Activated CD4-positive, alpha-beta T cell treated with anti-CD3 and anti-CD28 coated beads, Interleukin-2, amount 10 ng/mL, durations not matched to agents 24 days and 14 days (primary cell): ENCODE data around the gene ZNF232. TPM values are rescaled to one million over a fixed set of nuclear protein-coding genes. Genes with fewer than 3 reads are reported as not detected.
A peak's percentile ranks its signal among the peaks of the same experiment; 100 is the strongest.
"Not testable (repeated sequence)": the region's sequence is repeated elsewhere in the genome, so short reads cannot be mapped to it uniquely, and the experiment has no call there.

Experiments used
- DNase-seq: peaks from one replicate; pipeline ENCODE4 v3.0.0; 2022
- H3K27ac Mint-ChIP-seq: one replicate; pipeline ENCODE4 v1.8.0; 2022; ENCODE audit warnings: mild to moderate bottlenecking, mixed read lengths
- H3K27me3 Mint-ChIP-seq: one replicate; pipeline ENCODE4 v1.8.0; 2022; ENCODE audit warnings: mixed read lengths
- H3K36me3 Mint-ChIP-seq: one replicate; pipeline ENCODE4 v1.8.0; 2022; ENCODE audit warnings: low read depth, mild to moderate bottlenecking, mixed read lengths
- H3K4me1 Mint-ChIP-seq: one replicate; pipeline ENCODE4 v1.8.0; 2021; ENCODE audit warnings: mixed read lengths
- H3K4me3 Mint-ChIP-seq: one replicate; pipeline ENCODE4 v1.8.0; 2022; ENCODE audit warnings: mild to moderate bottlenecking, moderate library complexity, mixed read lengths
- H3K9me3 Mint-ChIP-seq: one replicate; pipeline ENCODE4 v1.8.0; 2021; ENCODE audit warnings: mixed read lengths
- intact Hi-C: fragments of 100-400 bp; cut with micrococcal nuclease; formaldehyde crosslinking; loops from one replicate; pipeline ENCODE4 v1.15.1; 2023
- total RNA-seq: library from RNA; stranded (reverse); gene quantifications from 2 replicates; pipeline ENCODE4 v1.2.3, GENCODE V29; 2022

ZNF232 gene
- total RNA-seq: 17.4 and 19.8 TPM in 2 replicates

DNA sequence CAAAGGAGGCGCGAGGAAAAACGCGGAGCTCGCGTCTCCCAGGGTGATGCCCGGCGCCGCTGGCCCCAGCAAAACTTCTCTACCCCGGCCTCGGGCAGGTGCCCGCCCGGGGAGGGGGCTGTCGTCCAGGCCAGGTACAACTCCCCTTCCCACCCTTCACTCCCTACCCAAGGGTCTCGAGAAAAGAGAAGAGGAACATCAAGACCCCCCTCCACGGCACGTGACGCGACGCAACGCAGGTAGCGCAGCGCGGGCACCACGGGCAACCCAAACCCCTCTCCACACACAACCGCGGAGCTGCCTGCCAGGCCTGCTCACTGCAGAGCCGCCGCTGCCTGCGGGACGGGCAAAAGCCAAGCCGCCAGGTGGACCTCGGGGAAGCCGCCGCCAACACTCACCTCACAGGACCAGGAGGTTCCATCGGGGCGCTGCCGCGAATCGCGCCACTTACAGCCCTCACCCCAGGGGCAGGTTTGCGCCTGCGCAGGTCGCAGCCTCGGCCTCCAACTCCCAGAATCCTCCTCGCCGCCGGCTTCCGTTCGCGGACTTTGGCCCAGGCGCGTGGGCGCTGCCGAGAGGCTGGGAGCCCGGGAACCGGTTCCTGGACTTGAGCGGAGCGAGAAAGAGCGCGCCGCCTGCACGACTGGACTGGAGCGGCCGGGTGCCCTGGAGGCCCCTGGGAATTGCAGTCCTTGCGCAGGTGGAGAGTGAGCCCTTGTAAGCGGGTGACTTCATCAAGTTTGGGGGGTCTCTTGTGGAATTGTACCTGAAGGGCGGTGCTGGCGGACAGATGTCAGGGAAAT is at the start of gene ZNF232:
ZNF232 (minus strand) TSS at position 477 of the 803 bp plus-strand sequence; CDS start at position 421, 56 bp downstream.
- Mint-ChIP-seq H3K27ac (peak within 1 kb of the TSS; percentile 63), H3K27me3 (peaks cover 13% of the 10 kb centered on the region), H3K36me3 (peaks cover 62% of the 10 kb centered on the region), H3K4me3 (peak within 1 kb of the TSS; percentile 85), H3K9me3 (peaks cover 21% of the 10 kb centered on the region), H3K4me1 (peaks cover 15% of the 10 kb centered on the region)
- intact Hi-C loops: loop anchor here (1.0 to 2.0 kb wide), 2 partner anchors 33 to 81 kb away; partner anchors contain the start of gene ZFP3
- DNase-seq: peak; percentile 98

DNA sequence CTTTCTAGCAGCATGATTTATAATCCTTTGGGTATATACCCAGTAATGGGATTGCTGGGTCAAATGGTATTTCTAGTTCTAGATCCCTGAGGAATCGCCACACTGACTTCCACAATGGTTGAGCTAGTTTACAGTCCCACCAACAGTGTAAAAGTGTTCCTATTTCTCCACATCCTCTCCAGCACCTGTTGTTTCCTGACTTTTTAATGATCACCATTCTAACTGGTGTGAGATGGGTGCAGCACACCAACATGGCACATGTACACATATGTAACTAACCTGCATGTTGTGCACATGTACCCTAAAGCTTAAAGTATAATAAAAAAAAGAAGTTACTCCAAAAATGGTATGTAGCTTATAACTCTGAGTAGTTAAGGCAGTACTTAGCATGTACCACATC is 49.0 kb upstream of the ZNF232 start:
- not testable (repeated sequence) for H3K4me3 Mint-ChIP-seq, H3K9me3 Mint-ChIP-seq, H3K27ac Mint-ChIP-seq, H3K4me1 Mint-ChIP-seq, DNase-seq, H3K36me3 Mint-ChIP-seq
- intact Hi-C loops: loop anchor here (10.0 kb wide), 1 partner anchor 56 kb away; no protein-coding TSS in a partner anchor
- peaks cover 11% of the 10 kb centered on the region for H3K27me3 Mint-ChIP-seq

DNA sequence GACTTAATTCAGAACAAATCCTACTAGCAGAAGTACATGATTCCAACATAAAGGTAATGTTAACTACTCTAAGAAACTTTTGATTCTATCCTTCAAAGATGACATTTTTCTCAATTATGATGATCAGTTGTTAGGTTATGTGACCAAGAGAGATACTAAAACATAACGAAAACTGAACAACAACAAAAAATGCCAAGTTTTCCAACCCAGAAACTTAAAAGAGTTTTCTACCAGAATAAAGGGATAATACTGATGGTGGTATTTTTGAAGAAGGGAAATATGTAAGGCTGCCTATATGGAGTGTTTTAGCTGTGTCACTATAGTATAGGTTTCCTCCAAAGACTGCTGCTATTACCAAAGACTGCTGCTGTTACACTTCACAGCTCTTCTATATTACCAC is 34.4 kb upstream of the ZNF232 start:
- peaks cover 19% of the 10 kb centered on the region for H3K27me3 Mint-ChIP-seq
- H3K9me3 Mint-ChIP-seq, H3K4me1 Mint-ChIP-seq, intact Hi-C loops, DNase-seq, H3K36me3 Mint-ChIP-seq, H3K27ac Mint-ChIP-seq, H3K4me3 Mint-ChIP-seq: not testable (repeated sequence)

DNA sequence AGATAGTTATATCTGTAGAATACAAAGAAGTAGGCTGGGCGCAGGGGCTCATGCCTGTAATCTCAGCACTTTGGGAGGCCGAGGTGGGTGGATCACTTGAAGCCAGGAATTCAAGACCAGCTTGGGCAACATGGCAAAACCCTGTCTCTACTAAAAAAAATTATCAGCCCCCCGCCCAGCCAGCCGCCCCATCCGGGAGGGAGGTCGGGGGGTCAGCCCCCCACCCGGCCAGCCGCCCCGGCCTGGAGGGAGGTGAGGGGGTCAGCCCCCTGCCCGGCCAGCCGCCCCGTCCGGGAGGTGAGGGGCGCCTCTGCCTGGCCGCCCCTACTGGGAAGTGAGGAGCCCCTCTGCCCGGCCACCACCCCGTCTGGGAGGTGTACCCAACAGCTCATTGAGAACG is 31.2 kb upstream of the ZNF232 start:
- intact Hi-C loops, H3K4me3 Mint-ChIP-seq, H3K27ac Mint-ChIP-seq, H3K4me1 Mint-ChIP-seq, H3K36me3 Mint-ChIP-seq, DNase-seq, H3K9me3 Mint-ChIP-seq: not testable (repeated sequence)
- peaks cover 20% of the 10 kb centered on the region for H3K27me3 Mint-ChIP-seq

DNA sequence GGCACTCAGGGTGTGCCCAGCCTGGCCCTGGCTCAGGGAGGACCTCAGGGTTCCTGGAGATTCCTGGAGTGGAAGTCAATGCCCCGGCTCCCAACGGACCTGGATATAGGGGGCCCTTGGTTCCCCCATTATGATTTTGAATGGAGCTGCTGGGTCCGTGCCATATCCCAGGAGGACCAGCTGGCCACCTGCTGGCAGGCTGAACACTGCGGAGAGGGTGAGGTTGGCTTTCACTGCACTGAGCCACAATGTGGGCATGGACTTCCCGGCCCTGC is 27.7 kb upstream of the ZNF232 start:
- Mint-ChIP-seq H3K36me3 (no peaks in the 10 kb centered on the region), H3K4me1 (no peaks in the 10 kb centered on the region), H3K27ac (no peak overlapping the region), H3K9me3 (no peaks in the 10 kb centered on the region), H3K4me3 (no peak overlapping the region), H3K27me3 (peaks cover 6% of the 10 kb centered on the region)
- intact Hi-C loops: no loop called here
- DNase-seq: no peak

DNA sequence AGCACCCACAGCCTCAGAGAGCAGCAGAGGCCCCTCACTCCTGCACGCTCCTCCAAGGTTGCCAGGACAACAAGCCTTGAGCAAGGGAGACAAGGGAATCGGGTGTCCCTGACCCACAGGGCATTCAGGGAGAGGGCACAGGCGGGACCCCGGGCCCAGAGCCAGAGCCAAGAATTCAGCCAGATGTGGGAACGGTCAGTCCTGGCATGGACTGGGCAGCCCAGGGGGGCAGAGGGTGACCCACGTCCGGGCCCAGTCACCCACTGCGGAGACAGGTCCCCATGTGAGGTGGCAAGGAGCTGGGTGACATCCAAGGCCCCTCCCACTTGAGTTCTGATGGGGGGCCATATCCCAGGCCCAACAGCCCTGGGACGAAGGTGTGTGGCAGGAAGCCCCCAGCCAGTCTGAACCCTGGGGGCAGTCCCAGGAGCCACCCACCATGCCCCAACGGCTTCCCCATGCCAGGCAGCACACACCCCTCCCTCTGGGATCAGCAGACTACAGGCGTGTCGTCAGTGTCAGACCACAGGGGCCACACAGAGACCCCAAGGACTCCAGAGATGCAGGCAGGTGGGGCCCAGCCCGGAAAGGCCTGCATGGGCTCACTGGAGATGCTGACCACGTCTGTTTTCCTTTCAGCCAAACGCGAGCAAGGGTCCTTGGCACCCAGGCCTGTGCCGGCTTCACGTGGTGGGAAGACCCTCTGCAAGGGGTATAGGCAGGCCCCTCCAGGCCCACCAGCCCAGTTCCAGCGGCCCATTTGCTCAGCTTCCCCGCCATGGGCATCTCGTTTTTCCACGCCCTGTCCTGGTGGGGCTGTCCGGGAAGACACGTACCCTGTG is 27.2 kb upstream of the ZNF232 start:
- intact Hi-C loops: no loop called here
- H3K4me3 Mint-ChIP-seq: no peak overlapping the region
- DNase-seq: peak; percentile 51
- no peaks in the 10 kb centered on the region for H3K9me3 Mint-ChIP-seq
- H3K36me3 Mint-ChIP-seq: no peaks in the 10 kb centered on the region
- H3K27me3 Mint-ChIP-seq: peaks cover 4% of the 10 kb centered on the region
- H3K27ac Mint-ChIP-seq: no peak overlapping the region
- no peaks in the 10 kb centered on the region for H3K4me1 Mint-ChIP-seq

DNA sequence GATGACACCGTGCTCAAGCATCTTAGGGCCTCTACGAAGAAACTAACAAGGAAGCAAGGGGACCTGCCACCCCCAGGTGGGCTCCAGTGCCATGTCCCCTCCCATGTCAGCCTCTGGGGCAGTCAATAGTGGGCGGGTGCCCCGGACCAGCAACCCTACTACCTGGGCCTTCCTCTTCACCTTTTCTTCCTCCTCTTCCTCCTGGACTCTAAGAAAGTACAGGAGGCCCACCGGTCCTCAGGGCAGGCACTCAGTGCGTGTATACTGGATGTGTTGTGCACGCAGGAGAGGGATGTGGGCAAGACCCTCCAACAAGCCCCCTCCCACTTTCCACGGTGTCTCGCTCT is 26.5 kb upstream of the ZNF232 start:
- H3K4me3 Mint-ChIP-seq, H3K4me1 Mint-ChIP-seq, intact Hi-C loops, H3K27me3 Mint-ChIP-seq, DNase-seq, H3K27ac Mint-ChIP-seq, H3K36me3 Mint-ChIP-seq, H3K9me3 Mint-ChIP-seq: not testable (repeated sequence)

DNA sequence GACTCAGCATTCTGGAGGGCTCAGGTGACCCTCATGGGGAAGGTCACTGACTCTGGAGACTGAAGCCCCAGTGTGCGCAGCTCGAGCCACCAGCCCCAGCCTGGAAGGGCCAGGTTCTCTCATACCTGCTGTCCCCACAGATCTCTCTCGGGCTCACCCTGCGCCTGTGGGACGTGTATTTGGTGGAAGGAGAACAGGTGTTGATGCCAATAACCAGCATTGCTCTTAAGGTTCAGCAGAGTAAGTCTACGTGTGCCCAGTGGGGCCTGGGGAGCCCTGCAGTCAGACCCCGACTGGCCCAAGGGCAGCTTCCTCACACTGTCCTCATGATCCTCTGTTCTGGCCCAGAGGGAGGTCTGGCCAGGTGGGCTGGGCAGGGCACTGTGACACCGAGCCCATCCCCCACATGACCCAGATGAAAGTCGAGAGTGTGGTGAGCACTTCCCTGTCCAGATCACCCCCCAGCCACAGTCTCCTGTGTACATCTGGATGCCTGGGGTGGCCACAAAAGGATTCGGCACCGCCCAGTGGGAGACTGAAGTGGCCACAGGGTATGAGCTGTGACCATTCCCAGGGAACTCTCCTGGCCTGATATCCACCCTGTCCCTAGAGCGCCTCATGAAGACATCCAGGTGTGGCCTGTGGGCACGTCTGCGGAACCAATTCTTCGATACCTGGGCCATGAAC is 26.0 kb upstream of the ZNF232 start:
- not testable (repeated sequence) for H3K9me3 Mint-ChIP-seq

DNA sequence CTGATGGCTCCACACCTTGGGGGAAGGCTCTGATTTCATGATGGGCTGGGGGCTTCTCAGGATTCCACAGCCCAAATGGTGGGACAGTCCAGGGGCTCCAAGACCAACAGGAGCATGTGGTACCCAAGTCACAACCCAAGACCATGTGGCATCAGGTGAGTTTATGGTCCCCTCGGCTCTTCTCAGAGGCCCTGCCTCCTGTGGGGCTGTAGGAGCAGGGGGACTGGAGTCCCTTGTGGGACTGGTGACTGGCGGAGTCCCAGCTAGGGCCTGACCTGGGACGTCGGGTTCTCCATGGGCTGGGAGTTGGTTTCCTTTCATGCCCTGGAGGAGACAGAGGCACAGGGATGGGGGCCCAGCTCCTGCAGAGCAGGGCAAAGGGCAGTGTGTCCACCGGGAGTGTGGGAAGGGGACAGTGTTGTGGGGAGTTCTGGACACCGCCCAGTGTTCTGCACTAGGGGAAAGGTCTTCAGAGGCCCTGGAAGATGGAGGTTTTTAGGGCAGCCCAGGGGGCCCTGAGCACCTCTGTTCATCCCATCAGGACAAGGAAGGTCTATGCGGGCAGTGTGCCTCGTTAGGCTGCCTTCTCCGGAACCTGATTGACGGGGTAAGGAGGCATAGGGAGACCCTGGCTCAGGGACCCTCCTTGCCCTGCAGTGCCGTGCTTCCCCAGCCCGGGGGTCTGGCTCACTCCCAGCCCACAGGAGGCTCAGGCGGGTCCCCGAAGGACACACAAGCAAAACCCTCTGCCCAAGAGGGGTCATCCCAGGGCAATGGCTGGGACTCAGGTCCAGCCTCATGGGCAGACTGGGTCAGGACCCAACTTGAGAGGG is 25.1 kb upstream of the ZNF232 start:
- H3K4me1 Mint-ChIP-seq, H3K27ac Mint-ChIP-seq, H3K36me3 Mint-ChIP-seq, H3K27me3 Mint-ChIP-seq, H3K4me3 Mint-ChIP-seq, intact Hi-C loops, H3K9me3 Mint-ChIP-seq: not testable (repeated sequence)
- DNase-seq: peak; percentile 46

More for the DNA sequence above, 26.0 kb upstream of the ZNF232 start:
- H3K36me3 Mint-ChIP-seq, H3K4me3 Mint-ChIP-seq, H3K27me3 Mint-ChIP-seq, H3K4me1 Mint-ChIP-seq, H3K27ac Mint-ChIP-seq, intact Hi-C loops: not testable (repeated sequence)
- peak; percentile 47 for DNase-seq

DNA sequence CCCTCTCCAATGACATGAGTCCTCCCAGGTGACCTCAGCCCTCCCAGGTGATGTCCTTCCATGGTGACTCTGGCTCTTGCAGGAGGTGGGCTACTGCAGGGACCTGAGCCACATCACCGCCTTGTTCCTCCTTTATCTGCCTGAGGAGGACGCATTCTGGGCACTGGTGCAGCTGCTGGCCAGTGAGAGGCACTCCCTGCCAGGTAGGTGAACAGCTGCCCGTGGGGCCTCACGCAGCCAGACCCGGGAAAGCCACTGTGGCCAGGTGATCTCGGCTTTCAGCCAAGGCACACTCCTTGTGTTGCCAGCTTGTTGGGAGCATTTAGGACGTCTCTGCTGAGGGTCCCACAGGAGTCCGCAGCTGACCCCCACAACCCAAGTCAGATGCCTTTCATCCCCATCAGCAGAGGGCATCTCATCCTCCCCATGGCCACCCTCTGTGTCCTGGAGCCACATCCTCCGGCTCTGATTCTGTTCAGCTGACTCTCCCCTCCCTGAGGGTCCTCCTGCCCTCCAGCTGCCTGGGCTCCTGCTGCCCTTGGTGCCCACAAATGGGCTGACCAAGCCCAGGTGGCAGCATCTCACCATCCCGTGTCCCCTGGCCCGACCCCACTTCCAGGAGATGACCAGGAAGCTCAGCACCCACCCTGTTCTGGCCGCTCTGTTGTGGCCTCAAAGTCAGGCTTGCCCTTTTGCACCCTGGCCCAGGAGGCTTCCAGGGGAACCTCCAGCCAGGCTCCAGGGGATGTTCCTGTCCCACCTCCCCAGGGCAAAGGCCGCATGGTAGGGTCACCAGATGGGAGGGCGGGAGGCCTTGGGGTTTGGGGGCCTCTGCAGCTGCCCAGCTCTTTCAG is 24.3 kb upstream of the ZNF232 start:
- Mint-ChIP-seq H3K9me3 (no peaks in the 10 kb centered on the region), H3K27me3 (no peaks in the 10 kb centered on the region), H3K36me3 (no peaks in the 10 kb centered on the region), H3K4me3 (no peak overlapping the region), H3K27ac (no peak overlapping the region), H3K4me1 (no peaks in the 10 kb centered on the region)
- intact Hi-C loops: no loop called here
- DNase-seq: peak; percentile 47

DNA sequence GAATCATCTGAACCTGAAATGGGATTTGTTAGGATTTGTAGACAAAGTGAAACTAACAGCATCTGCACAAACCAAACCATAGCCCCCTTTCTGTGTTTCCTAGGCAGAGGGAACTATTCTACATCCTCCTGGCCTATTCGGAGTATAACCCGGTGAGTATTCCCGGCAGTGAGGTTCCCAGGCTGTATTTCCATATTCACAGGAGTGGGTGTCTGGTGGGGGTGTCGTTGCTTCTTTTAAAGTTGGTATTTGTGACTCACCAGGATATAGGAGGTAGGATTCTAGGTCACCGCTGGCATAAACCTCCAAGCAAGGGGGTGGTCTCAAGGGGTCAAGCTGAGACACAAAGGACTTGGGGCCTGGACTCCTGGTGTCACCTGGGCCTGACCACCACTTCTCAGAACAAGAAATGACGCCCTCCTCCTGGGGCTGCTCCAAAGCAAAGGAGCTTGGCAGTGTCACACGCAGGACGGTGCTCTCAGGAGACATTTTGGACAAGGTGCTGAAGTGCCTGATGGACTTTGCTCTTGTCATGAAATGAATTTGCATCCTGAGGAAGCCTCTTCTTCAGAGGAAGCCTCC is 23.5 kb upstream of the ZNF232 start:
- H3K27me3 Mint-ChIP-seq, DNase-seq, intact Hi-C loops: not testable (repeated sequence)

DNA sequence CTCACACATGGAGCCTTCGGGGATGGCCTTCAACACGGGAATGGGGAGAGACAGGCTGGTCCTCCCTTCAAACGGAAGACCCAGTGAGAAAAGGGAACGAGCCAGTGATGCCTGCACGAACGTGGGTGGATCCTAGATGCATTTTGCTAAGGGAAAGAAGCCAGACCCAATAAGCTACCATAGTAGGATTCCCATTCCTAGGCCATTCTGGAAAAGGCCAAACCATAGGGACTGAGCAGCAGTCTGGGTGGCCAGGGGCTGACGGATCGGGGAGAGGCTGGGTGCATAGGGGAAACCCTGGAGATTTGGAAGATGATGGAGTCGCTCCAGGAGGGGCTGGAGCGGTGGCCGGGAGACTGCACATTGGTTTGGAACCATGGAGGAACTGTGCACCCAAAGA is 22.9 kb upstream of the ZNF232 start:
- H3K36me3 Mint-ChIP-seq, H3K27ac Mint-ChIP-seq, H3K27me3 Mint-ChIP-seq, H3K4me3 Mint-ChIP-seq, H3K9me3 Mint-ChIP-seq, intact Hi-C loops, H3K4me1 Mint-ChIP-seq: not testable (repeated sequence)
- DNase-seq: peak; percentile 43

More for the DNA sequence above, 23.5 kb upstream of the ZNF232 start:
- not testable (repeated sequence) for H3K4me1 Mint-ChIP-seq, H3K9me3 Mint-ChIP-seq, H3K36me3 Mint-ChIP-seq, H3K27ac Mint-ChIP-seq, H3K4me3 Mint-ChIP-seq
